HG02852 (cell line): ENCODE results near the gene OR5H2.
"Not testable (repeated sequence)": the region's sequence is repeated elsewhere in the genome, so short reads cannot be mapped to it uniquely, and the experiment has no call there.

Source experiments
- ATAC-seq: cut with Tn5 transposase; IDR thresholded peaks from one replicate; pipeline ENCODE4 v1.9.1; 2021; ENCODE audit warnings: mild to moderate bottlenecking, moderate library complexity; ENCODE audit not compliant: unreplicated experiment

The OR5H2 gene

DNA sequence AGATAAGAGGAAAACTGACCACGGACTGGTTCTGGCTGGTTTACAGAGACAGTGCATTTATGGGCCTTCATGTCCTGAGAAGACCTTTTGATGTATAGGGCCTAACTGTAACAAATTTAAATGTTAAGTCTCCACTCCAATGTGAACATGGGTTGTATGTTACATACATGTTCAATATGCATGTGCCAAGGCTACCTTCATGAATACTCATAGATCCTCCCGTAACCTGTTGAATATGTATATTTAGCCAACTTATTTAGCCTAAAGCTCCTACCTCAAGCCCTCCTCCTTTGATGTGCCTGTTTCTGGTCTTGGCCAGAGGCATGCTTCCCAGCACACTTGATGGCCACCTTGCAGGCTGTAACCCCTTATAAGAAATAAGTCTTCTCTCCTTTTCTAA, at the start of gene OR5H2:
TSS of gene OR5H2 (plus strand) at position 301 of the 400 bp plus-strand sequence. CDS start 398 bp downstream, outside the sequence.
- no peak for ATAC-seq

GRCh38 chr3:98233468-98233867, 48.8 kb upstream of the OR5H2 start:
- no peak for ATAC-seq

GRCh38 chr3:98240131-98240530, 42.2 kb upstream of the OR5H2 start:
- no peak for ATAC-seq

GRCh38 chr3:98242155-98242554, 40.1 kb upstream of the OR5H2 start:
- no peak for ATAC-seq

GRCh38 chr3:98243843-98244242, 38.5 kb upstream of the OR5H2 start:
- no peak for ATAC-seq

GRCh38 chr3:98246142-98246541, 36.2 kb upstream of the OR5H2 start:
- no peak for ATAC-seq

DNA sequence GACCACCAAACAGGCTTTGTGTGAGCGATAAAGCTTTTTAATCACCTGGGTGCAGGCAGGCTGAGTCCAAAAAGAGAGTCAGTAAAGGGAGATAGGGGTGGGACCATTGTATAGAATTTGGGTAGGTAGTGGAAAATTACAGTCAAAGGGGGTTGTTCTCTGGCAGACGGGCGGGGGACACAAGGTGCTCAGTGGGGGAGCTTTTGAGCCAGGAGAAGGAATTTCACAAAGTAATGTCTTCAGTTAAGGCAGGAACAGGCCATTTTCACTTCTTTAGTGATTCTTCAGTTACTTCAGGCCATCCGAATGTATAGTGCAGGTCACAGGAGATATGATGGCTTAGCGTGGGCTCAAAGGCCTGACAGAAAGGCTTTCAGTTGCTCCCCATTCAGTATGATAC, 26.3 kb upstream of the OR5H2 start:
- ATAC-seq, result not testable (repeated sequence)

GRCh38 chr3:98259707-98260106, 22.6 kb upstream of the OR5H2 start:
- ATAC-seq, result peak; percentile 60

GRCh38 chr3:98262046-98262445, 20.3 kb upstream of the OR5H2 start:
- ATAC-seq, result no peak

DNA sequence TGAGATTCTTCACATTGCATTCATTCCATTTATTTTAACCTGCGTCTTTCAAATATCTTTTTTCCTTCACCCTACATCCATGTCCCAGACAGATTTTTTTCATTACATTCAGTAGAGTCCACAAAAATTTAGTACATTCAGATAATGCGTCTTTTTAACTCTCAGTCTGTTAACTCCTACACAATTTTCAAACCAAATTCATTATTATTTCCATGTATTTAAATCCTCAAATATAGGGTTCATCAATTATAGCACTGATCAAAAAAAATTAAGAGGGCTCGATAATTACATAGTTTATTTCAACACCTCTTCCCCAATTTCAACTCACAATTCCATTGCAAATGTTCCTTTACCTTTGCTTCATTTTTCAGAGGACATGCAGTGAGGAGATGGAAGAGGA, 18.4 kb upstream of the OR5H2 start, which contains the start of gene OR5H6:
TSS of gene OR5H6 (plus strand) at position 301 of the 400 bp plus-strand sequence. CDS start at position 390, 89 bp downstream.
- ATAC-seq, result no peak

- no peak for ATAC-seq
Measured at GRCh38 chr3:98269846-98270245, 12.5 kb upstream of the OR5H2 start.

DNA sequence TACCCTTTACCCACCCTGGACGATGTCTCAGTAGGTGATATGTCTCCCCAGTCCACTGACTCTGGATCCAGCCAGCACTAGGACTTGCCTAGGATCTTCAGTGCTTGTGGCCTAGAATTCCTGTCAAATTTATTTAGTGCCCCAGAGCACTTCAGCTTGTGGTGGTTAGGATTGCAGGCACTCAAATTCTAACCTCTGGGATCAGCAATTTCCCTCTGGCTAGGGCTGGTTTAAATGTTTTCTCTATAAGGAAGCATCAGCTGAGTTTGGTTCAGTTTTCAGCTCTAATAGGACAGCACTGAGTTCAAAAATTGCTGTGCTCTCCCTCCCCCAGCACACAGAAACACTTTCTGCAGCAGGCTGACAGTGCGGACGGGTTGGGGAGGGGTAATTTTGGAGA, 10.2 kb upstream of the OR5H2 start:
- no peak for ATAC-seq

- ATAC-seq, result no peak
Measured at GRCh38 chr3:98274914-98275313, 7.4 kb upstream of the OR5H2 start.

GRCh38 chr3:98290916-98291315, 8.6 kb downstream of the OR5H2 start:
- ATAC-seq, result no peak

DNA sequence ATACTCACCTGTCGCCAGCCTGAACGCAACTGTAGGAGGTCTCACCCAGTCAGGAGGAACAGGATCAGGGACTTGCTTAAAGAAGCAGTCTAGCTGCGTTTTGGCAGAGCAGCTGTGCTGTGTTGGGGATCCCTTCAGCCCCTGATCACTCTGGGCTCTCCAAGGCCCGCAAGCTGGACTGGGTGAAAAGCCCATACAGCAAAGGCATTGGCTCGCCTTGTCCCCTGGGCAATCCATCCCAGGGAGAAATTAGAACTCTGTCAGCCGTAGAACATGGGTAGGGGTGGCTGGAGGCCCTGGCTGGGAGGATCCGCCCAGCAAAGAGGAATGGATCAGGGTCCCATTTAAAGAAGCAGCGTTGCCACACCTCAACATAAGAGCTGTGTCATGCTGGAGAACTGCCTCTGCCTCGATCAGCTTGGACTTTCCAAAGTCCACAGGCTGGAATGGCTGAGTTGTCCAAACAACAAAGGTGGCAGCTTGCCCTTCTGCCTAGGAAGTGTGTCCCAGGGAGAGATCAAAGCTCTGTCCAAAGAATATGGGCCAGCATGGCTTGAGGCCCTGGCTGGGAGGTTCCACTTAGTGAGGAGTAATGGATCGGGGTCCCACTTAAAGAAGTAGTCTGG, 9.1 kb downstream of the OR5H2 start:
- no peak for ATAC-seq

DNA sequence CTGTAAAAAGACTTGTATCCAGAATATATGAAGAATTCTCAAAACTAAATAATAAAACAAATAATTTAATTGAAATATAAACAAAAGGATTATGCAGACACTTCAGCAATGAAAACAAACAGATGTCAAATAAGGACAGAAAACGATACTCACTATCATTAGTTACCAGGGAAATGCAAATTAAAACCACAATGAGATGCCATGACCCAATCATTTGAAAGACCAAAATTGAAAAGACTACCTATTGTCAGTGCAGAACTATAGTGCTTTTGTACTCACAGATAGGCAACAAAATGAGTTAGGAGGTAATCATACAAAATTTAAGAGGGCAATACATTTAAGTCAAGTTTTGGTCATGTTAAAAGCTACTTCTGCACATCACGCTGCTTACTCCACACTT, 39.8 kb downstream of the OR5H2 start:
- ATAC-seq, result no peak

GRCh38 chr3:98322686-98323085, 40.4 kb downstream of the OR5H2 start:
- ATAC-seq, result no peak

GRCh38 chr3:98323425-98323824, 41.1 kb downstream of the OR5H2 start:
- no peak for ATAC-seq

- ATAC-seq, result no peak
Measured at GRCh38 chr3:98325055-98325454, 42.8 kb downstream of the OR5H2 start.

DNA sequence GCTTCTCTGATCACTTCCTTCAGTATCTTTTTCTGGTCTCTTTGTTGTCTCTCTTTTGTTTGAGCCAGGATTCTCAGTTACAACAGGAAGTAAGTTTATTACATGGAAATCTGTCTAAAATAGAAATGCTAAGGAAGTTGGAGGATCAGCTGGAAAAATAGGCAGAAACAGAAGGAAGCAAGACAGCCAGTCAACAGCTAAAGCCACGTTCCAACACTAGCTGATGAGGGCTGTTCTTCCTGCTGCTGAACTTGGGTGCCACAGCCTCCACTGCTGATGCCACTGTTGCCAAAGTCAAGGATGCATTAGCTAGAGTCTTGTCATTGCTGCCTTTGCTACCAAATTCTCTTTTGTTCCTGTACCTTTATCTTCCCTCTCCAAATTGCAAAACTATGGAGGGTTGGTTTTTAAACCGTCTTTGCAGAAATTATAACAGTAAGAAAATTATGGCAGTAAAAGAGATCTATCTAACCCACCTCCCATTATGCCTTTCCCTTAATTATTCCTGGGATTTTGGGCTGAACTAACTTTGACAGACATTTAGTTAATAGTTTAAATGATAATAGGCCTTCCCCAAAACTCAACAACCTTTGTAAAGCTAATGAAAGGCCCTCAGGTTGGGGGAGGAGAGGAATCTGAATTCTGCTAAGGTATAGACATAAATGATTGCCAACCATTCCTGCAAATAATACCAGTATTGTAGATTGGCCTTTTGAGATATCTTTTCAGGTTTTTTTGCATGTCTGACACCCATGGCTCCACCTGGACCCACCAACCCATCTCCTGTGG, 44.0 kb downstream of the OR5H2 start:
- ATAC-seq, result no peak

DNA sequence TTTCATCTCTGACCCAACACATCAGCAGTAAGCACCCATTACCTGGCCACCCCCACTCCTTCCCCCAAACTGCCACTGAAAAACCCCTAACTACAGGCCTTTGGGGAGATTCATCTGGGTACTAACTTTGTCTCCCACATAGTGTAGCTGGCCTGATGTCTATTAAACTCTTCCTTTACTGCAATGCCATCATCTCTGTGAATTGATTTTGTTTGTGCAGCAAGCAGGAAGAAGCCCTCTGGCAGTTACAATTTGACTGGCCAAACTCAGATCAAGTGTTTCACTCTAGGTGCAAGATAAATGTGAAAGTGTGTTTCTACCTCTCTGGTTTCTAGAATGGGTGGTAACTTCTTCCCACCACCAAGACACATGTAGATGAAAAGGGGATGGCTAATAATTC, 44.6 kb downstream of the OR5H2 start:
- ATAC-seq, result peak; percentile 64

DNA sequence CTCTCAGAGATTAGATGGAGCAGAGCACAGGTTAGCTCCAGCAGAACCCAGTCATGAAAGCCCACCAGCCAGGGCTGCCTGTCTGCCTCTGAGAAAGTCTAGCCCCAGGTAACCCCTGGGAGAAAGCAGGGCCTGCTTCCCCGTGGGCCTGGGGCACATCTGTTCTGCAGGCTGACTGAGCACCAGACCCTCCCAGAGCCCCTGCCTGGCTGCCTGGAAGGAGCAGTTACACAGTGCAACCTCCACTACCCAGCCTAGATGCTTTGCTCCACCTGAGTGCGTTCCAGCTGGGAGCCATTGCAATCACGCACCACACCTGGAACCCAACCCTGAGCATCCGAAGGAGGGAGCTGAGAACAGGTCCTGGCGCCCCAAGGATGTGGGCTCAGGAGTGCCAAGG, 46.6 kb downstream of the OR5H2 start:
- no peak for ATAC-seq
